ENCODE results near the gene SLC6A3.

The SLC6A3 gene

GRCh38 chr5:1385395-1386273 lies 59.6 kb downstream of the SLC6A3 start:
- no peak for TF ChIP-seq JUND (IDR thresholded peaks at IDR 0.05; ENCODE audit: low read depth)
- in situ Hi-C loops (cut with HindIII; ENCODE audit: low pct_unique_long_range_greater_than_20kb, low sequenced_read_pairs): no loop called here
- DNase-seq (ENCODE audit: low read depth in 1 of 2, low spot score in 1 of 2): peak; percentile 85 to 99

DNA sequence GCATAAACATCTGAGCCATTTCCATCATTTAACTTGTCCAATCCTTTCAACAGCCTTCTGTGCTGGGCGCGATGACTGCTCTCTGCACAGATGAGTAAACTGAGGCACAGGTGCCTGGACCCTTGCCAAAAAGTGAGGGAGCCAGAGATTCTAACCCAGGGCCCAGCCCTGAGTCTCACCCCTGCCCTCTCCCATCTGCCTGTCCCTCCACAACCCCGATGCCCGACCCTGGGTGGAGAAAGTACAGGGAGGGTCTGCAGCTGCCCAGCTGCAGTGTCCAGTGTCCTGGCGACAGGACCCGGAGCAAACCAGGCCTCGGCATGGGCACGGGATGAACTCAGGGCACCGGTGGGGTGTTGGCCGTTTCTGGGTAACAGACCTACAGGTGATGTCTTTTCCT lies 60.7 kb downstream of the SLC6A3 start:
- DNase-seq (ENCODE audit: low read depth in 1 of 2, low spot score in 1 of 2): no peak
- TF ChIP-seq JUND (IDR thresholded peaks at IDR 0.05; ENCODE audit: low read depth): no peak
- in situ Hi-C loops (cut with HindIII; ENCODE audit: low pct_unique_long_range_greater_than_20kb, low sequenced_read_pairs): no loop called here

GRCh38 chr5:1383886-1384401 lies 61.3 kb downstream of the SLC6A3 start:
- in situ Hi-C loops (cut with HindIII; ENCODE audit: low pct_unique_long_range_greater_than_20kb, low sequenced_read_pairs): no loop called here
- no peak for DNase-seq (ENCODE audit: low read depth in 1 of 2, low spot score in 1 of 2)
- no peak for TF ChIP-seq JUND (IDR thresholded peaks at IDR 0.05; ENCODE audit: low read depth)

GRCh38 chr5:1383344-1383743 lies 61.9 kb downstream of the SLC6A3 start:
- in situ Hi-C loops (cut with HindIII; ENCODE audit: low pct_unique_long_range_greater_than_20kb, low sequenced_read_pairs): no loop called here
- no peak for DNase-seq (ENCODE audit: low read depth in 1 of 2, low spot score in 1 of 2)
- no peak for TF ChIP-seq JUND (IDR thresholded peaks at IDR 0.05; ENCODE audit: low read depth)

- no peak for DNase-seq (ENCODE audit: low read depth in 1 of 2, low spot score in 1 of 2)
- no peak for TF ChIP-seq JUND (IDR thresholded peaks at IDR 0.05; ENCODE audit: low read depth)
- in situ Hi-C loops (cut with HindIII; ENCODE audit: low pct_unique_long_range_greater_than_20kb, low sequenced_read_pairs): no loop called here
Observed at GRCh38 chr5:1382248-1382700, 63.0 kb downstream of the SLC6A3 start.

GRCh38 chr5:1381370-1382247 lies 63.6 kb downstream of the SLC6A3 start:
- no peak for TF ChIP-seq JUND (IDR thresholded peaks at IDR 0.05; ENCODE audit: low read depth)
- no peak for DNase-seq (ENCODE audit: low read depth in 1 of 2, low spot score in 1 of 2)
- in situ Hi-C loops (cut with HindIII; ENCODE audit: low pct_unique_long_range_greater_than_20kb, low sequenced_read_pairs): no loop called here

- in situ Hi-C loops (cut with HindIII; ENCODE audit: low pct_unique_long_range_greater_than_20kb, low sequenced_read_pairs): no loop called here
- no peak for TF ChIP-seq JUND (IDR thresholded peaks at IDR 0.05; ENCODE audit: low read depth)
Observed at GRCh38 chr5:1380910-1381309, 64.3 kb downstream of the SLC6A3 start.

GRCh38 chr5:1380011-1380817 lies 65.0 kb downstream of the SLC6A3 start:
- in situ Hi-C loops (cut with HindIII; ENCODE audit: low pct_unique_long_range_greater_than_20kb, low sequenced_read_pairs): no loop called here
- TF ChIP-seq JUND (IDR thresholded peaks at IDR 0.05; ENCODE audit: low read depth): no peak
- peak in 1 of 2 experiments; percentile 57 for DNase-seq (ENCODE audit: low read depth in 1 of 2, low spot score in 1 of 2)

More at GRCh38 chr5:1380910-1381309, 64.3 kb downstream of the SLC6A3 start:
- DNase-seq (ENCODE audit: low read depth in 1 of 2, low spot score in 1 of 2): no peak

GRCh38 chr5:1378866-1379659 lies 66.2 kb downstream of the SLC6A3 start:
- TF ChIP-seq JUND (IDR thresholded peaks at IDR 0.05; ENCODE audit: low read depth): no peak
- DNase-seq (ENCODE audit: low read depth in 1 of 2, low spot score in 1 of 2): no peak
- in situ Hi-C loops (cut with HindIII; ENCODE audit: low pct_unique_long_range_greater_than_20kb, low sequenced_read_pairs): no loop called here

GRCh38 chr5:1378096-1378495 lies 67.1 kb downstream of the SLC6A3 start:
- in situ Hi-C loops (cut with HindIII; ENCODE audit: low pct_unique_long_range_greater_than_20kb, low sequenced_read_pairs): no loop called here
- no peak for DNase-seq (ENCODE audit: low read depth in 1 of 2, low spot score in 1 of 2)
- no peak for TF ChIP-seq JUND (IDR thresholded peaks at IDR 0.05; ENCODE audit: low read depth)

DNA sequence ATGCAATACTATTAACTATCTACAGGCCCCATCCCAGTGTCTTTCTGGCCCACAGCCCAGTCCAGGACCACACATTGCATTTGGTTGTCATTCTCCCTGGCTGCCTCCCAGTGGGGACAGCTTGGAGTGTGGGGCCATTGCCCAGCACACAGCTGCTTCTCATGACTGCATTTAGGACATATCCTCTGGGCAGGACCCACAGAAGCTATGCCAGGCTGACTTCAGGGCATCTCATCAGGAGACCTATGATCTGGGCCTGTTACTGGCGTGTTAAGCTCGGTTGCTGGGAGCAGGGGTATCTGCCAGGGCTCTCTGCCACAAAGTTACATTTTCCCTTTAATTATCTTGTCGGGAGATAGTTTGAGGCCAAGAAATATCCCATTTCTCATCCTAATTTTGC lies 68.3 kb downstream of the SLC6A3 start:
- in situ Hi-C loops (cut with HindIII; ENCODE audit: low pct_unique_long_range_greater_than_20kb, low sequenced_read_pairs): no loop called here
- DNase-seq (ENCODE audit: low read depth in 1 of 2, low spot score in 1 of 2): no peak

More for the DNA sequence above, 68.3 kb downstream of the SLC6A3 start:
- TF ChIP-seq JUND (IDR thresholded peaks at IDR 0.05; ENCODE audit: low read depth): no peak

All from T47D (cell line).